HUES48 (cell line): ENCODE data around the gene GAN.

Experiments
- H3K27ac ChIP-seq: one replicate; pipeline ENCODE4 v1.7.0; 2013; ENCODE audit warnings: low read depth, low read length, inconsistent platforms
- H3K27me3 ChIP-seq: 2 replicates; pipeline ENCODE4 v1.6.1; 2013; ENCODE audit warnings: mild to moderate bottlenecking, low read length; ENCODE audit not compliant: control insufficient read depth, insufficient read depth
- H3K36me3 ChIP-seq: 2 replicates; pipeline ENCODE4 v1.6.1; 2013; ENCODE audit warnings: low read length; ENCODE audit not compliant: control insufficient read depth, insufficient read depth
- H3K4me1 ChIP-seq: 2 replicates; pipeline ENCODE4 v1.6.1; 2013; ENCODE audit warnings: mild to moderate bottlenecking, low read length; ENCODE audit not compliant: control insufficient read depth, insufficient read depth
- H3K4me3 ChIP-seq: 2 replicates; pipeline ENCODE4 v1.5.1; 2013; ENCODE audit warnings: mild to moderate bottlenecking, low read depth, low read length
- H3K9ac ChIP-seq: 2 replicates; pipeline ENCODE4 v1.6.1; 2013; ENCODE audit warnings: mild to moderate bottlenecking, low read depth, low read length, moderate library complexity
- H3K9me3 ChIP-seq: 2 replicates; pipeline ENCODE4 v1.6.1; 2013; ENCODE audit warnings: low read length; ENCODE audit not compliant: control insufficient read depth, insufficient read depth

GAN gene

DNA sequence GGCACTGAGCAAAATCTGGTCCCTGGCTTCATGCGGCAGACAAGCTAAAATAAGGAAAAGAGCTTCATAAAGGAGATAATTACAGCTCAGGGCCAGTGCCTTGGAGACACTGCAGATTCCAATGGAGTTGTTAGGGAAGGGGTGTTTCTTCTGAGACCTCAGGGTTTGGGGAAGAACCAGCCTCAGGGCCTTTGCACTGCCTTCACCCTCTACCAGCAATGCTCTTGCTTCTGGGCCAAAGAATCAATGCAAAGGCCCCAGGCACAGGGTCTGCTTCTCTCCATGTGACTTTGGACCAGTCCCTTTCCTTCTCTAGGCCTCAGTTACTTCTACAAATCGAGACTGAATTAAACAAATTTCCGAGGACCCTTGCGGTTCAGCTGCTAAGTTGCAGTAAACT, 36.2 kb upstream of the GAN start:
- no peaks in the 10 kb centered on the region for H3K36me3 ChIP-seq
- no peak overlapping the region for H3K27ac ChIP-seq
- H3K4me1 ChIP-seq: no peaks in the 10 kb centered on the region
- no peaks in the 10 kb centered on the region for H3K27me3 ChIP-seq
- H3K9ac ChIP-seq: no peak overlapping the region
- H3K9me3 ChIP-seq: no peaks in the 10 kb centered on the region
- H3K4me3 ChIP-seq: no peak overlapping the region

DNA sequence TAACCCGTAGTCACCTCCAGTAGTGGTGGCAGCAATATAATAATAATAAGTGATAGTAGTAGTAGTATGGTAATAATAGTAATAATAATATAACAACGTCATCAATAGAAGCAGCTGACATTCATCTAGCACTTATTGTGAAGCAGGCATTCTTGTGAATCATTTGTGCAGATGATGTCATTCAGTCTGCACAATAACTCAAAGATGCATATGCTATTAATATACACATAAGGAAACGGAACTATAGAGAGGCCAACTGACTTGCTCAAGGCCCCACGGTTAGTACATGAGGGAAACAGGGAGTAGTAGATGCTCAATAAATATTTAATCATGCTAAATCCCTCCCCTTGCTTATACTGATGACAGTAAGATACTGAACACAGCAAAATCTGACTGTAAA, 35.4 kb upstream of the GAN start:
- Histone ChIP-seq H3K27me3 (no peaks in the 10 kb centered on the region), H3K9me3 (no peaks in the 10 kb centered on the region), H3K36me3 (no peaks in the 10 kb centered on the region), H3K4me3 (no peak overlapping the region), H3K4me1 (no peaks in the 10 kb centered on the region), H3K9ac (no peak overlapping the region), H3K27ac (no peak overlapping the region)

DNA sequence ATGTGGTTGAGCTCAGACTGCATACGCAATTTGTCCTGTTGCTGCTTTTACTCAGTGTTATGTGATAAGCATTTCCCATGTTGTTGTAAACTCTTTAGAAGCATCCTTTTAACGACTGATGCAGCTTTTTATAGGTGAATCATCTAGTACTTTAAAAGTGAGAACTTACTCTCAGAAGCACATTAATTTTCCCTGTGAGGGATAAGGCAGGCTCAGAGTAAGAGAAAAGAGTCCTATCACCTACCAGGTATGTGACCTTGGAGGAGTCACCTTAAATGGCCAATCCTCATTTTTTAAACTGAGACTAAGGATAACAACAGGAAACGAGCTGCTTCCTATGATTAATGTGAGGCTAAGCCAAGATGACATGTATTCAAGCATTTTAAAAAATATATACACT, 34.4 kb upstream of the GAN start:
- no peak overlapping the region for H3K9ac ChIP-seq
- no peaks in the 10 kb centered on the region for H3K9me3 ChIP-seq
- no peaks in the 10 kb centered on the region for H3K4me1 ChIP-seq
- H3K36me3 ChIP-seq: no peaks in the 10 kb centered on the region
- no peaks in the 10 kb centered on the region for H3K27me3 ChIP-seq
- H3K4me3 ChIP-seq: no peak overlapping the region
- no peak overlapping the region for H3K27ac ChIP-seq

DNA sequence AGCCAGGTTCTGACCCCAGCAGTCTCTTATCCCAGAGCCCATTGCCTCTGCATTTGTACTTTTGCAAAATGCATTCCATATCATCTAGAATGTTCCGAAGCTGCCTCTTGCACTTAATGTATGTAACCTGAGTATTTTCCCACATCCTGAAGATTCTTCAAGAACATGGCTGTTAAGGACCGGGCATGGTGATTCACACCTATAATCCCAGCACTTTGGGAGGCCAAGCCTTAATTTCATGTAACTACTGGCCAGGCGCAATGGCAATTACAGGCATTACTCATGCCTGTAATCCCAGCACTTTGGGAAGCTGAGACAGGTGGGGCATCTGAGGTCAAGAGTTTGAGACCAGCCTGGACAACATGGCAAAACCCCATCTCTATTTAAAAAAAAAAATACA, 31.7 kb upstream of the GAN start:
- H3K27me3 ChIP-seq: no peaks in the 10 kb centered on the region
- H3K9ac ChIP-seq: no peak overlapping the region
- no peaks in the 10 kb centered on the region for H3K9me3 ChIP-seq
- no peak overlapping the region for H3K27ac ChIP-seq
- H3K4me3 ChIP-seq: no peak overlapping the region
- no peaks in the 10 kb centered on the region for H3K36me3 ChIP-seq
- no peaks in the 10 kb centered on the region for H3K4me1 ChIP-seq

DNA sequence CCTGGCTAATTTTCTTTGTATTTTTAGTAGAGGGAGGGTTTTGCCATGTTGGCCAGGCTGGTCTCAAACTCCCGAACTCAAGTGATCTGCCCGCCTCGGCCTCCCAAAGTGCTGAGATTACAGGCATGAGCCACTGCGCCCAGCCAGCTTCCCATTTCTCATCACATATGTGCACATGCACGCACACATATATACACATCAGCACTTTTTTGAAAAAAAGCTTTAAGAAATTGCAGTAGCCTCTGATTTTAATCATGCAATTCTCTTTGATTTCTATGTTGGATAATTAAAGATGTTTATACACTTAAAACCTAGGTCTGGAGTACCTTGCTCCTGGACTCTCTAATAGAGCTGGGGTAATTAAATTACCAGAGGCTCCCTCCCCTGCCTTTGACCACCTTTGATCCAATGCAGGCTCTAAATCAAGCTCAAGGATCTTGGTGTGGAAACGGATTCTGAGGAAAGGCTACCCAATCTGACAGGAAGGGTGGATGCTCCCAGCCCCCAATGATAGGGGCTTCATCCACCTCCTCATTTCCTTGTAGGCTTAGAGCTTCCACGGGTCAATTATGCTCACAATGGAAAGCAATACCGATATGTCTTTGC, 29.7 kb upstream of the GAN start:
- no peaks in the 10 kb centered on the region for H3K9me3 ChIP-seq
- no peak overlapping the region for H3K27ac ChIP-seq
- H3K27me3 ChIP-seq: no peaks in the 10 kb centered on the region
- H3K4me3 ChIP-seq: no peak overlapping the region
- H3K9ac ChIP-seq: no peak overlapping the region
- H3K4me1 ChIP-seq: no peaks in the 10 kb centered on the region
- no peaks in the 10 kb centered on the region for H3K36me3 ChIP-seq

DNA sequence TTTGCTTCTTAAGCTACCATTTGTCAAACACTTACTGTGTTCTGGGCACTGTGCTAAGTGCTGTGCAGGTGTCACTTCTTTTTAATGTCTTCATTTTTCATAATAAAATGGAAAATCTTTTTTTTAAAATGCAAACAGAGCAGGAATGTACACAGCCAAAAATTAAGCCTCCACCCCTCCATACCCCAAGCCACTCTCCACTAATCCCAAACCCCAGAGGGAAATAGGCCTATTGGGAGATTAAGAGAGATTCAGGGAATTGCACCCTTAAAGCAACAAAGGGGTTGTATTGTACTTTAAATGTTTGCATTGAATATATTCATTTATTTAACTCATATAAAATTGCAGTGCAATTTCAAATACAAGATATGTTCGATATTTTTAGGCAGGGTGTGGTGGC, 28.6 kb upstream of the GAN start:
- H3K36me3 ChIP-seq: no peaks in the 10 kb centered on the region
- no peak overlapping the region for H3K27ac ChIP-seq
- no peaks in the 10 kb centered on the region for H3K27me3 ChIP-seq
- H3K4me1 ChIP-seq: no peaks in the 10 kb centered on the region
- H3K9ac ChIP-seq: no peak overlapping the region
- no peak overlapping the region for H3K4me3 ChIP-seq
- no peaks in the 10 kb centered on the region for H3K9me3 ChIP-seq

DNA sequence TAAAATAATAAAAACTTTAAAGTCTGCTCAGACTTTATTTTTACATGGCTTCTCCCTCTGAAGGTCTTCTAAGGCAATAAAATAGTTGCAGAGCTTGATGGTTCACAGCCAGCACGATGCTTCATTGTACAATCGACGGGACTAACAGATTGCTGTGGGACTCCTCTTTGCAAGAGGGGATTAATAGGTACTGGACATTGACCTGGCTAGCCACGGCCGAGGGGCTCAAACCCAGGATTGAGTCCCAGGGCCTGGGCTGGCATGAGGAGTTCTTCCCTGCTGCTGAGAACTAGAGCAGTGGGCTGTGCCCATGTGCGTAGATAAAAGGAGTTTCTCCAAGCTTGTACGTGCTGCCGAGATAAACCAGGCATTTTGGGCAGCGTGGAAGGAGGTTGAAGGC, 23.6 kb upstream of the GAN start:
- Histone ChIP-seq H3K36me3 (no peaks in the 10 kb centered on the region), H3K27me3 (no peaks in the 10 kb centered on the region), H3K27ac (no peak overlapping the region), H3K9ac (no peak overlapping the region), H3K4me3 (no peak overlapping the region), H3K4me1 (no peaks in the 10 kb centered on the region), H3K9me3 (no peaks in the 10 kb centered on the region)

DNA sequence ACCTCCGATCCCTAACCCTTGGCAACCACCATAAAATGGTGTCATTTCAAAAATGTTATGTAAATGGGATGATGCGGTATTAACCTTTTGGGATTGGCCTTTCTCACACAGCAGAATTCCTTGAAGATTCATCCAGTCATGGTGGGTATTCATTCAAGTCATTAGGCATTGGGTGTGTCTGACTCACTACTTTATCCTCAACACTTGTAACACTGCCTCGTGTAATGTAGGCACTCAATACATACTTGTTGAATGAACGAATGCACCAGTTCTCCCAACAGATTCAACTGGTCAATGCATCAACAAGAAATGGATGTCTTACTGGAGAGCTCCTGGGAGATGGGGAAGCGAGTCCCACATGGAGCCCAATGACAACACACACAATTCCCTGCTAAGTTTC, 21.8 kb upstream of the GAN start:
- Histone ChIP-seq H3K36me3 (no peaks in the 10 kb centered on the region), H3K27ac (no peak overlapping the region), H3K27me3 (no peaks in the 10 kb centered on the region), H3K4me3 (no peak overlapping the region), H3K9ac (no peak overlapping the region), H3K4me1 (no peaks in the 10 kb centered on the region), H3K9me3 (no peaks in the 10 kb centered on the region)

DNA sequence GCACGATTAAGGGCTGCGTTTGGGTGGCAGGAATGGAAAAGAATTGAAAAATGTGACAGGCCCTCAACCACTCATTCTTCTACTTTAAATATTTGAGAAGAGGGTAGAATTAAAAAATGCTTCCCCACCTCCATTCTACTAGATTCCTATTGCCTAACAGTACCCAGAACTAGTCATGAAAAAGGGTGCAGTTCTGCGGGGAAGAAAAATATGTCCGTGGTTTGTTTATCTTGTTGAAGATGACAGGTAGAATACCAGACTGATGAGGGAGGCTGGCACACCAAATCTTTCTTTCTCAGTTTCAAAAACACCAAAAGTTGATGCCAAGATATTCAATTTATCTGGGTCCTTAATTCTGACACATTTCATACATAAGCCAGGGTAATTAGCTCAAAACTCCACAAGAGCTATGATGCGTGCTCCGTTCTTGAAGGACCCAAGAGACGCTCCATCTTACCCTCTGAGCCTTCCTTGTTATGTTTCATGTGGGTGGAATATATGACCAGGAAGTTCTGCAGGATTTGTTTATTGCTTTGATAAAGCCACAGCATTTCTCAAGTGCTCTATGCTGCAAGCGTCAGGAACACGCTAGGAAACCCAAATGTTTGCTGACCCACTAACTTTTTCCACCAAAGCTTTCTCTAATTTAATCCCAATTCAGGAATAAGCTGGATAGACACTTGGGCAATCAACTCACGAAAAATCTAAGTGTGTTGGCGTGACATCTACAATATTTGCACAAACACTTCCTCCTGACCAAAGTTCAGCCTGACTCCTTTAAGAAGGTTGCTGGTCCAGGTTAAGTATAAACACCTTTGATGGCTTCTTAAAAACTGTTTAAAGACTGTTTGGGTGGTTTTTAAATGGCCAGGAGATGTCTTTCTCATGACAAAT, 20.6 kb upstream of the GAN start:
- no peaks in the 10 kb centered on the region for H3K27me3 ChIP-seq
- H3K4me1 ChIP-seq: no peaks in the 10 kb centered on the region
- no peaks in the 10 kb centered on the region for H3K36me3 ChIP-seq
- no peak overlapping the region for H3K4me3 ChIP-seq
- no peak overlapping the region for H3K9ac ChIP-seq
- no peaks in the 10 kb centered on the region for H3K9me3 ChIP-seq
- H3K27ac ChIP-seq: no peak overlapping the region

DNA sequence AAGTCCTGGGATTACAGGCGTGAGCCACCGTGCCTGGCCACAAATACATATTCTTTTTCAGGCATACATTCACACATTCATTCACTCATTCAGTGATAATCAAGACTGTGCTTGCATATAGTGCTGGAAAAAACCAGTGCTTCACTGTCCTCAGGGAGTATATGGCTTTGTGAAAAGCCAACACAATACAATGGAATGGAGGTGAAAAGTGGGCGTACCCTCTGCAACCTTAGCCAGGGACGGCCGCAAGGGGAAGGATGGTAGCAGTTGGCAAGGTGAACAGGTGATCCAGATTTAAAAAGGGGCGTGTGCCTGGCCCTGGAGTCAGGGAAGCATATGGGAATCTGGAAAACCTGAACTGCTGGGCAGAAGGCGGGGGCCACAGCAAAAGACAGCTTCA, 18.1 kb upstream of the GAN start:
- no peak overlapping the region for H3K4me3 ChIP-seq
- no peaks in the 10 kb centered on the region for H3K27me3 ChIP-seq
- no peak overlapping the region for H3K9ac ChIP-seq
- no peak overlapping the region for H3K27ac ChIP-seq
- no peaks in the 10 kb centered on the region for H3K36me3 ChIP-seq
- H3K4me1 ChIP-seq: no peaks in the 10 kb centered on the region
- H3K9me3 ChIP-seq: no peaks in the 10 kb centered on the region

DNA sequence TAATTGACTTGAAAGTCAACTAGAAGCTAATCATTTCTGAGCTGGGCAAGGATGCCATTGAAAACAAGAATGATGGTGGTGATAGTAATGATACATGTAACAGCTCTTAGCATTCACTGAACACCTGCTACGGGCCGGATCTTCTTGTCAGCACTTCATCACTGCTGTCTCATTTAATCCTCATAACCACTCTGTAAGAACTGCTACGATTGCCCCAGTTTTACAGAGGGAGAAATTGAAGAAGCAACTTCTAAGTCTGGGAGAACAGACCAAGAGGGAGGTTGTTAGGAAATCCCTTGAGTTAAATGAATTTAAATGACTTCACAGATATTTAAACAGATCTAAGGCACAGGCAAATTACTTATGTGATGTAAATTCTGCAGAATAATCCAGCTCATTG, 7.0 kb upstream of the GAN start:
- Histone ChIP-seq H3K4me3 (no peak overlapping the region), H3K9ac (no peak overlapping the region), H3K27ac (no peak overlapping the region), H3K9me3 (no peaks in the 10 kb centered on the region), H3K27me3 (no peaks in the 10 kb centered on the region), H3K4me1 (peaks cover 5% of the 10 kb centered on the region), H3K36me3 (peaks cover 10% of the 10 kb centered on the region)
